GM18519 (cell line): Measurements from ENCODE around the gene PDLIM5.

Experiments
- ATAC-seq: cut with Tn5 transposase; IDR thresholded peaks from one replicate; pipeline ENCODE4 v1.9.1; 2021; ENCODE audit warnings: mild to moderate bottlenecking, moderate library complexity; ENCODE audit not compliant: unreplicated experiment, low FRiP score

Gene PDLIM5

GRCh38 chr4:94426783-94427182 lies 25.0 kb upstream of the PDLIM5 start:
- ATAC-seq, result no peak

- no peak for ATAC-seq
These were observed 22.9 kb upstream of the PDLIM5 start for GRCh38 chr4:94428884-94429283.

- no peak for ATAC-seq
These were observed 21.3 kb upstream of the PDLIM5 start for GRCh38 chr4:94430406-94430805.

- ATAC-seq, result no peak
These were observed 20.4 kb upstream of the PDLIM5 start for GRCh38 chr4:94431388-94431787.

- ATAC-seq, result no peak
These were observed 17.2 kb upstream of the PDLIM5 start for GRCh38 chr4:94434505-94434904.

GRCh38 chr4:94435874-94436273 lies 15.9 kb upstream of the PDLIM5 start:
- no peak for ATAC-seq

GRCh38 chr4:94436512-94436911 lies 15.2 kb upstream of the PDLIM5 start:
- ATAC-seq, result no peak

GRCh38 chr4:94439606-94440005 lies 12.1 kb upstream of the PDLIM5 start:
- no peak for ATAC-seq

- ATAC-seq, result no peak
These were observed 9.9 kb upstream of the PDLIM5 start for GRCh38 chr4:94441838-94442237.

- no peak for ATAC-seq
These were observed 9.5 kb upstream of the PDLIM5 start for GRCh38 chr4:94442251-94442650.

- no peak for ATAC-seq
These were observed 5.4 kb upstream of the PDLIM5 start for GRCh38 chr4:94446386-94446785.

- no peak for ATAC-seq
These were observed 3.9 kb upstream of the PDLIM5 start for GRCh38 chr4:94447754-94448411.

- no peak for ATAC-seq
These were observed 2.8 kb upstream of the PDLIM5 start for GRCh38 chr4:94448815-94449375.

GRCh38 chr4:94451051-94451694 lies 569 bp upstream of the PDLIM5 start:
- ATAC-seq, result no peak

- peak; percentile 1 for ATAC-seq
These were observed 982 bp downstream of the PDLIM5 start for GRCh38 chr4:94452476-94453371.

GRCh38 chr4:94453391-94453963 lies 1.7 kb downstream of the PDLIM5 start:
- no peak for ATAC-seq

GRCh38 chr4:94454405-94454804 lies 2.7 kb downstream of the PDLIM5 start:
- ATAC-seq, result no peak

GRCh38 chr4:94455081-94455480 lies 3.3 kb downstream of the PDLIM5 start:
- no peak for ATAC-seq

GRCh38 chr4:94457692-94458106 lies 6.0 kb downstream of the PDLIM5 start:
- ATAC-seq, result no peak

GRCh38 chr4:94458682-94459081 lies 6.9 kb downstream of the PDLIM5 start:
- ATAC-seq, result no peak
